Stomach (tissue), 4 donors: ENCODE results near the gene RANBP17.

Experiments
- POLR2A ChIP-seq, 4 donors: fragments of 450-650 bp; IDR thresholded peaks; one replicate each; pipeline ENCODE4 v1.6.1; 2016; ENCODE audit warnings: antibody characterized with exemption in 4 of 4, control low read depth in 2 of 4, mild to moderate bottlenecking in 1 of 4, moderate library complexity in 1 of 4
- POLR2AphosphoS5 ChIP-seq, 3 donors: sonication (generic); formaldehyde crosslinking; IDR thresholded peaks; one replicate each; pipeline ENCODE4 v1.6.1; 2016; ENCODE audit warnings: antibody characterized with exemption in 3 of 3
- TF ChIP-seq, protein P1 (sequence below), 7 experiments: fragments of 450-650 bp in 4 of 7; fragments of 200-600 bp in 3 of 7; sonication (generic) in 3 of 7; IDR thresholded peaks; one replicate each; pipeline ENCODE4 v1.5.1; 2016 to 2019; ENCODE audit warnings: antibody characterized with exemption in 7 of 7, control low read depth in 2 of 7, mild to moderate bottlenecking in 1 of 7

DNA sequence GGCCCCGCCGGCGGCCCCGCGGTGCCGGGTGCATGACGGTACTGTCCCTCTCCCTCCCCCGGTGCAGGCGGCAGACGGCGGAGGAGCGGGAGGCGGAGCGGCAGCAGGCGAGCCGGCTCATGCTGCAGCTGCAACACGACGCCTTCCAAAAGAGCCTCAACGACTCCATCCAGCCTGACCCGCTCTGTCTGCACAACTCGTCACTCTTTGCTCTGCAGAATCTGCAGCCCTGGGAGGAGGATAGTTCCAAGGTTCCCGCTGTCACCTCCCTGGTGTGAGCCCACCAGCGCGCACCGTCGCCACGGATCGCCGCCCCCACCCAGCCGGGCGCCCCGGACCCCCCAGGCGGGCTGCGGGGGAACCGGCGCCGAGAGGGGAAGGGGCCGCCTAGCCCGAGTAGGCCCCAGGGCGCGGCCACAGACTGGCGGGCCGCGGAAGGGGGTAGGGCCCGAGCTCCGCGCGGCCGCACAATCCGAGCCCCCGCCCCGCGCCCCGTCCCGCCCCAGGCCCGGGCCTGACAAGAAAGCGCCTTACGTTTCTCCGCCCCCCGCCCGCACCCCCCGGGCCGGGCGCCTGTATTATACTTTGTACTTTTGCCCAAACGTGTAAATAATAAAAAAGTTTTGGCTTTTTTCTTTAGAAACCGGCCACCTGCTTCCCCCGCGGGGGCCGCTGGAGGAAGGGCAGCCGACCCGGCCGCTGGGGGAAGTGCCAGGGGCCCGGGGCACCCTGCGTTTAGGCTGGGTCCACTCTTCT, 449.7 kb downstream of the RANBP17 start:
- TF ChIP-seq, protein P1, sequence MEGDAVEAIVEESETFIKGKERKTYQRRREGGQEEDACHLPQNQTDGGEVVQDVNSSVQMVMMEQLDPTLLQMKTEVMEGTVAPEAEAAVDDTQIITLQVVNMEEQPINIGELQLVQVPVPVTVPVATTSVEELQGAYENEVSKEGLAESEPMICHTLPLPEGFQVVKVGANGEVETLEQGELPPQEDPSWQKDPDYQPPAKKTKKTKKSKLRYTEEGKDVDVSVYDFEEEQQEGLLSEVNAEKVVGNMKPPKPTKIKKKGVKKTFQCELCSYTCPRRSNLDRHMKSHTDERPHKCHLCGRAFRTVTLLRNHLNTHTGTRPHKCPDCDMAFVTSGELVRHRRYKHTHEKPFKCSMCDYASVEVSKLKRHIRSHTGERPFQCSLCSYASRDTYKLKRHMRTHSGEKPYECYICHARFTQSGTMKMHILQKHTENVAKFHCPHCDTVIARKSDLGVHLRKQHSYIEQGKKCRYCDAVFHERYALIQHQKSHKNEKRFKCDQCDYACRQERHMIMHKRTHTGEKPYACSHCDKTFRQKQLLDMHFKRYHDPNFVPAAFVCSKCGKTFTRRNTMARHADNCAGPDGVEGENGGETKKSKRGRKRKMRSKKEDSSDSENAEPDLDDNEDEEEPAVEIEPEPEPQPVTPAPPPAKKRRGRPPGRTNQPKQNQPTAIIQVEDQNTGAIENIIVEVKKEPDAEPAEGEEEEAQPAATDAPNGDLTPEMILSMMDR (IDR thresholded peaks at IDR 0.05): no peak
- TF ChIP-seq POLR2AphosphoS5 (IDR thresholded peaks at IDR 0.05) (no peak), POLR2A (IDR thresholded peaks at IDR 0.05) (no peak)
